ENCODE measurements around the gene GPR52. TPM values are rescaled to one million over a fixed set of nuclear protein-coding genes. Genes with fewer than 3 reads are reported as not detected.
A peak's percentile ranks its signal among the peaks of the same experiment; 100 is the strongest.
"Not testable (repeated sequence)": the region's sequence is repeated elsewhere in the genome, so short reads cannot be mapped to it uniquely, and the experiment has no call there.

Gene GPR52
- total RNA-seq, 1 donor from 2014 or later: 0.67 TPM

- no peaks in the 10 kb centered on the region for H3K36me3 Mint-ChIP-seq (ENCODE audit: low read depth, unreplicated experiment)
- TF ChIP-seq, protein P1, sequence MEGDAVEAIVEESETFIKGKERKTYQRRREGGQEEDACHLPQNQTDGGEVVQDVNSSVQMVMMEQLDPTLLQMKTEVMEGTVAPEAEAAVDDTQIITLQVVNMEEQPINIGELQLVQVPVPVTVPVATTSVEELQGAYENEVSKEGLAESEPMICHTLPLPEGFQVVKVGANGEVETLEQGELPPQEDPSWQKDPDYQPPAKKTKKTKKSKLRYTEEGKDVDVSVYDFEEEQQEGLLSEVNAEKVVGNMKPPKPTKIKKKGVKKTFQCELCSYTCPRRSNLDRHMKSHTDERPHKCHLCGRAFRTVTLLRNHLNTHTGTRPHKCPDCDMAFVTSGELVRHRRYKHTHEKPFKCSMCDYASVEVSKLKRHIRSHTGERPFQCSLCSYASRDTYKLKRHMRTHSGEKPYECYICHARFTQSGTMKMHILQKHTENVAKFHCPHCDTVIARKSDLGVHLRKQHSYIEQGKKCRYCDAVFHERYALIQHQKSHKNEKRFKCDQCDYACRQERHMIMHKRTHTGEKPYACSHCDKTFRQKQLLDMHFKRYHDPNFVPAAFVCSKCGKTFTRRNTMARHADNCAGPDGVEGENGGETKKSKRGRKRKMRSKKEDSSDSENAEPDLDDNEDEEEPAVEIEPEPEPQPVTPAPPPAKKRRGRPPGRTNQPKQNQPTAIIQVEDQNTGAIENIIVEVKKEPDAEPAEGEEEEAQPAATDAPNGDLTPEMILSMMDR (IDR thresholded peaks at IDR 0.05; ENCODE audit: unreplicated experiment): no peak
- no peak overlapping the region for H3K27ac Mint-ChIP-seq (ENCODE audit: unreplicated experiment)
- no peaks in the 10 kb centered on the region for H3K9me3 Mint-ChIP-seq (ENCODE audit: unreplicated experiment)
- H3K27me3 Mint-ChIP-seq (ENCODE audit: unreplicated experiment): no peaks in the 10 kb centered on the region
- DNase-seq (ENCODE audit: low spot score): no peak
- no peak overlapping the region for H3K4me3 Mint-ChIP-seq (ENCODE audit: unreplicated experiment)
- H3K4me1 Mint-ChIP-seq (ENCODE audit: unreplicated experiment): no peaks in the 10 kb centered on the region
These were observed 41.3 kb upstream of the GPR52 start for GRCh38 chr1:174406421-174406820.

GRCh38 chr1:174407665-174408064 lies 40.1 kb upstream of the GPR52 start:
- Mint-ChIP-seq H3K9me3 (ENCODE audit: unreplicated experiment) (no peaks in the 10 kb centered on the region), H3K27ac (ENCODE audit: unreplicated experiment) (no peak overlapping the region), H3K27me3 (ENCODE audit: unreplicated experiment) (no peaks in the 10 kb centered on the region), H3K4me3 (ENCODE audit: unreplicated experiment) (no peak overlapping the region), H3K36me3 (ENCODE audit: low read depth, unreplicated experiment) (no peaks in the 10 kb centered on the region), H3K4me1 (ENCODE audit: unreplicated experiment) (no peaks in the 10 kb centered on the region)
- TF ChIP-seq, protein P1 (IDR thresholded peaks at IDR 0.05; ENCODE audit: unreplicated experiment): no peak
- DNase-seq (ENCODE audit: low spot score): no peak

GRCh38 chr1:174408146-174408545 lies 39.6 kb upstream of the GPR52 start:
- H3K4me3 Mint-ChIP-seq (ENCODE audit: unreplicated experiment): no peak overlapping the region
- DNase-seq (ENCODE audit: low spot score): no peak
- no peak overlapping the region for H3K27ac Mint-ChIP-seq (ENCODE audit: unreplicated experiment)
- no peaks in the 10 kb centered on the region for H3K36me3 Mint-ChIP-seq (ENCODE audit: low read depth, unreplicated experiment)
- no peaks in the 10 kb centered on the region for H3K9me3 Mint-ChIP-seq (ENCODE audit: unreplicated experiment)
- TF ChIP-seq, protein P1 (IDR thresholded peaks at IDR 0.05; ENCODE audit: unreplicated experiment): no peak
- H3K27me3 Mint-ChIP-seq (ENCODE audit: unreplicated experiment): no peaks in the 10 kb centered on the region
- H3K4me1 Mint-ChIP-seq (ENCODE audit: unreplicated experiment): no peaks in the 10 kb centered on the region

DNA sequence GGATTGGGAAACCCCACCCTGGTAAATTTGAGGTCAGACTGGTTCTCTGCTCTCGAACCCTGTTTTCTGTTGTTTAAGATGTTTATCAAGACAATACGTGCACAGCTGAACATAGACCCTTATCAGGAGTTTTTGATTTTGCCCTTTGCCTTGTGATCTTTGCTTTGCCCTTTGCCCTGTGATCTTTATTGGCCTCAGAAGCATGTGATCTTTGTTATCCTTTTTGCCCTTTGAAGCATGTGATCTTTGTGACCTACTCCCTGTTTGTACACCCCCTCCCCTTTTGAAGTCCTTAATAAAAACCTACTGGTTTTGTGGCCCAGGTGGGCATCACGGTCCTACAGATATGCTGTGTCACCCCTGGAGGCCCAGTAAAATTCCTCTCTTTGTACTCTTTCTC lies 38.0 kb upstream of the GPR52 start:
- not testable (repeated sequence) for H3K36me3 Mint-ChIP-seq (ENCODE audit: low read depth, unreplicated experiment); H3K27me3 Mint-ChIP-seq (ENCODE audit: unreplicated experiment); H3K9me3 Mint-ChIP-seq (ENCODE audit: unreplicated experiment); H3K4me1 Mint-ChIP-seq (ENCODE audit: unreplicated experiment); DNase-seq (ENCODE audit: low spot score); H3K27ac Mint-ChIP-seq (ENCODE audit: unreplicated experiment); H3K4me3 Mint-ChIP-seq (ENCODE audit: unreplicated experiment)

DNA sequence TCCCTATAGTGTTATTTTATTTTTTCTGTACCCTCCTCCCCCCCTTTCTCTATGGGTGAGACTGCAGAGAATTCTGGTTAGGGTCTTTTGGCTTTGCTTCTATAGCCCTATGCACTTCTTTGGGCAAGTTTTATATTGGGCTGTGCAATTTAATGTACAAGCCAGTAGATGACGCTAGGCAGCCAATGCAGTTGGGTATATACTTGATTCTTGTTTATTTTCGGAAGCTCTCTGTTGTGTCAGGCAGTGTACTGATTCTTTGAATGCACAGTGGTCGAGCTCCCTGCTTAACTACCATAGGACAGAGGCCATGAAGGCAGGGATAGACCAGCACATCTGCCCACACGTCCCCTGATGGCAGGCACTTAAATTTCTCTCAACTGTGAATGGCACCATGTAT lies 34.1 kb upstream of the GPR52 start:
- Mint-ChIP-seq H3K4me3 (ENCODE audit: unreplicated experiment) (no peak overlapping the region), H3K27ac (ENCODE audit: unreplicated experiment) (no peak overlapping the region), H3K4me1 (ENCODE audit: unreplicated experiment) (no peaks in the 10 kb centered on the region), H3K27me3 (ENCODE audit: unreplicated experiment) (peaks cover under 1% of the 10 kb centered on the region), H3K9me3 (ENCODE audit: unreplicated experiment) (no peaks in the 10 kb centered on the region), H3K36me3 (ENCODE audit: low read depth, unreplicated experiment) (no peaks in the 10 kb centered on the region)
- TF ChIP-seq, protein P1 (IDR thresholded peaks at IDR 0.05; ENCODE audit: unreplicated experiment): peak; percentile 18
- DNase-seq (ENCODE audit: low spot score): peak; percentile 4

GRCh38 chr1:174414203-174414602 lies 33.6 kb upstream of the GPR52 start:
- H3K4me3 Mint-ChIP-seq (ENCODE audit: unreplicated experiment): no peak overlapping the region

More at GRCh38 chr1:174414203-174414602, 33.6 kb upstream of the GPR52 start:
- TF ChIP-seq, protein P1 (IDR thresholded peaks at IDR 0.05; ENCODE audit: unreplicated experiment): no peak
- Mint-ChIP-seq H3K27ac (ENCODE audit: unreplicated experiment) (no peak overlapping the region), H3K36me3 (ENCODE audit: low read depth, unreplicated experiment) (no peaks in the 10 kb centered on the region), H3K27me3 (ENCODE audit: unreplicated experiment) (peaks cover 2% of the 10 kb centered on the region), H3K9me3 (ENCODE audit: unreplicated experiment) (no peaks in the 10 kb centered on the region), H3K4me1 (ENCODE audit: unreplicated experiment) (no peaks in the 10 kb centered on the region)
- DNase-seq (ENCODE audit: low spot score): no peak
